Mesothelial cell of epicardium (in vitro differentiated cells): ENCODE results near the gene POLE4. TPM values are rescaled to one million over a fixed set of nuclear protein-coding genes. Genes with fewer than 3 reads are reported as not detected.

ENCODE experiments used
- DNase-seq, 2 experiments: peaks; one replicate each; pipeline ENCODE4 v3.0.0; 2021; ENCODE audit warnings: low spot score in 2 of 2; ENCODE audit not compliant: unreplicated experiment in 2 of 2
- H3K27ac Mint-ChIP-seq: 2 replicates; pipeline ENCODE4 v1.8.0; 2021; ENCODE audit warnings: mixed read lengths
- H3K27me3 Mint-ChIP-seq: 2 replicates; pipeline ENCODE4 v1.8.0; 2021; ENCODE audit warnings: low read depth, mixed read lengths
- H3K36me3 Mint-ChIP-seq: 2 replicates; pipeline ENCODE4 v1.8.0; 2021; ENCODE audit warnings: mixed read lengths
- H3K4me1 Mint-ChIP-seq: 2 replicates; pipeline ENCODE4 v1.8.0; 2021; ENCODE audit warnings: mixed read lengths
- H3K4me3 Mint-ChIP-seq: 2 replicates; pipeline ENCODE4 v1.8.0; 2021; ENCODE audit warnings: mild to moderate bottlenecking, moderate library complexity, mixed read lengths
- H3K9me3 Mint-ChIP-seq: 2 replicates; pipeline ENCODE4 v1.8.0; 2021; ENCODE audit warnings: mixed read lengths
- total RNA-seq: library from RNA; stranded (reverse); gene quantifications from 3 replicates; pipeline ENCODE4 v1.2.1, GENCODE V29; 2021
- TF ChIP-seq, protein P1 (sequence below): fragments of 200-600 bp; sonication (generic); IDR thresholded peaks from one replicate; pipeline ENCODE4 v1.5.0; 2021; ENCODE audit warnings: antibody characterized with exemption; ENCODE audit not compliant: unreplicated experiment

POLE4 gene
- total RNA-seq, 1 donor from 2014 or later = 33.9 TPM

DNA sequence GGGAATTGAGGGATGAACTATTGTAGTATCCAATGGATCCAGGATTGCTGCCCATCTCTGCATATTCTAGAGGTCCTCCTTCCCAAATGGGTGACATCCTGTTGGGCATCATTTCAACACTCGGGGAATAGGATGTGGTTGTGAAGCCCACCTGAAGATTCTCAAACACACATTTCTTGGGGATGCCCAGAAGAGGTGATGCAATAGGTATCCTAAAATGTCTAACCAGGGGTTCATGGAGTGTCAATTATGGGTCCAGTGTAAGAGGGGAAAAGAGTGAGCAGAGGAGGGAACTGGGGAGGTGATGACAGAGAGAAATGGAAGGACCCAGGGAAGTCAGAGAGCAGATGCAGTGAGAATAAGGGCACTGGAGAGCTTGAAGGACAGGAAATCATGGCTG lies 52.1 kb downstream of the POLE4 start:
- Mint-ChIP-seq H3K27me3 (no peaks in the 10 kb centered on the region), H3K27ac (no peak overlapping the region)
- TF ChIP-seq, protein P1, sequence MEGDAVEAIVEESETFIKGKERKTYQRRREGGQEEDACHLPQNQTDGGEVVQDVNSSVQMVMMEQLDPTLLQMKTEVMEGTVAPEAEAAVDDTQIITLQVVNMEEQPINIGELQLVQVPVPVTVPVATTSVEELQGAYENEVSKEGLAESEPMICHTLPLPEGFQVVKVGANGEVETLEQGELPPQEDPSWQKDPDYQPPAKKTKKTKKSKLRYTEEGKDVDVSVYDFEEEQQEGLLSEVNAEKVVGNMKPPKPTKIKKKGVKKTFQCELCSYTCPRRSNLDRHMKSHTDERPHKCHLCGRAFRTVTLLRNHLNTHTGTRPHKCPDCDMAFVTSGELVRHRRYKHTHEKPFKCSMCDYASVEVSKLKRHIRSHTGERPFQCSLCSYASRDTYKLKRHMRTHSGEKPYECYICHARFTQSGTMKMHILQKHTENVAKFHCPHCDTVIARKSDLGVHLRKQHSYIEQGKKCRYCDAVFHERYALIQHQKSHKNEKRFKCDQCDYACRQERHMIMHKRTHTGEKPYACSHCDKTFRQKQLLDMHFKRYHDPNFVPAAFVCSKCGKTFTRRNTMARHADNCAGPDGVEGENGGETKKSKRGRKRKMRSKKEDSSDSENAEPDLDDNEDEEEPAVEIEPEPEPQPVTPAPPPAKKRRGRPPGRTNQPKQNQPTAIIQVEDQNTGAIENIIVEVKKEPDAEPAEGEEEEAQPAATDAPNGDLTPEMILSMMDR = no peak

DNA sequence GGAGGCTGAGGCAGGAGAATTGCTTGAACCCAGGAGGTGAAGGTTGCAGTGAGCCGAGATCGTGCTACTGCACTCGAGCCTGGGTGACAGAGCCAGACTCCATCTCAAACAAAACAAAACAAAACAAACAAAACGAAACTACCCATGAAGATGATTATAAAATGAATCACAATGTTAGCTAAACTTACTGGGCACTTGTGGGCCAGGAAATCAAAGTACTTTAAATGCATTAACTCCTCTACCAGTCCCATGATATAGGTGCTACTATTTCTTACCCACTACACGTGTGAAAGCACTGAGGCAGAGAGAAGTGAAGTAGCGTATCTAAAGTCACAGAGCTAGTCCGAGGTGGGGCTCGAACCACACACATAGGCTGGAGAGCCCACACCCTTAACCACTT lies 53.6 kb downstream of the POLE4 start:
- Mint-ChIP-seq H3K4me1 (no peaks in the 10 kb centered on the region), H3K4me3 (no peak overlapping the region), H3K27ac (no peak overlapping the region), H3K9me3 (peaks cover 22% of the 10 kb centered on the region), H3K27me3 (no peaks in the 10 kb centered on the region), H3K36me3 (peaks cover 8% of the 10 kb centered on the region)
- TF ChIP-seq, protein P1 = no peak
- DNase-seq = no peak

More for the DNA sequence above, 52.1 kb downstream of the POLE4 start:
- H3K36me3 Mint-ChIP-seq = peaks cover 6% of the 10 kb centered on the region
- peaks cover 22% of the 10 kb centered on the region for H3K9me3 Mint-ChIP-seq
- no peak overlapping the region for H3K4me3 Mint-ChIP-seq
- no peak for DNase-seq
- no peaks in the 10 kb centered on the region for H3K4me1 Mint-ChIP-seq

DNA sequence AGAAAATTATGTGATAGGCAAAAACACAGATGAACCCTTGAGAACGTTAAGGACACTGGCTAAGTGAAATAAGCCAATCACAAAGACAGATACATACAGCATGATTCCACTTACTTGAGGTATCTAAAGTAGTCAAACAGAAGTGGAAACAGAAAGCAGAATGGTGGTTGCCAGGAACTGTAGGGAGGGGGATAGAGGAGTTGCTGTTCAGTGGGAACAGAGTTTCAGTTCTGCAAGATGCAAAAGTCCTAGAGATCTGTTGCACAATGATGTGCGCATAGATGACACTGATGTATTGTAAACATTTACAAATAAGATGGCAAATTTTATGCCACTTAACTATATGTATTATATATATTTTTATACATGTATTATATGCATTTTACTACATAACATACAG lies 59.7 kb downstream of the POLE4 start:
- no peak for DNase-seq
- TF ChIP-seq, protein P1 = no peak
- no peak overlapping the region for H3K4me3 Mint-ChIP-seq
- no peak overlapping the region for H3K27ac Mint-ChIP-seq
- H3K27me3 Mint-ChIP-seq = no peaks in the 10 kb centered on the region
- H3K36me3 Mint-ChIP-seq = peaks cover 8% of the 10 kb centered on the region
- H3K9me3 Mint-ChIP-seq = peaks cover 28% of the 10 kb centered on the region
- peaks cover 15% of the 10 kb centered on the region for H3K4me1 Mint-ChIP-seq

Other genes starting within 250 kb of the POLE4 start
- gene HK2, start 124.5 kb upstream of the POLE4 start, total RNA-seq = 16.6 to 17.7 TPM (median 16.9 TPM) in 3 replicates
- gene TACR1, start 240.9 kb downstream of the POLE4 start, total RNA-seq = 0.09 to 0.38 TPM (median 0.20 TPM) in 3 replicates